OCI-LY1 (cell line): ENCODE data around the gene SOX5.

Experiments used
- CTCF ChIP-seq: fragments of 200-600 bp; sonication (generic), shearing (Covaris generic); IDR thresholded peaks from 2 replicates; pipeline ENCODE4 v1.5.1; 2017; ENCODE audit warnings: mild to moderate bottlenecking, antibody characterized with exemption, low read length, moderate library complexity, mixed read lengths
- EZH2 ChIP-seq: fragments of 200-600 bp; sonication (generic), shearing (Covaris generic); IDR thresholded peaks from 2 replicates; pipeline ENCODE4 v1.8.0; 2017; ENCODE audit warnings: borderline replicate concordance, mixed run types, mild to moderate bottlenecking, antibody characterized with exemption, low read length, moderate library complexity, mixed read lengths

GRCh38 chr12:23523339-23523738 is 426.1 kb downstream of the SOX5 start:
- no peak for TF ChIP-seq CTCF
- TF ChIP-seq EZH2 = no peak
